HEK293 (cell line): ENCODE measurements around the gene SLC16A11.

ENCODE experiments used
- CTCF ChIA-PET: fragments of 350-600 bp; formaldehyde crosslinking; extraction: SDS; loops from one replicate; lab custom pipeline; 2021; ENCODE audit warnings: antibody characterized with exemption; lab: Yijun Ruan, JAX
- POLR2A ChIA-PET: fragments of 300-600 bp; formaldehyde crosslinking; extraction: SDS; loops from one replicate; lab custom pipeline; 2020; ENCODE audit warnings: antibody characterized with exemption, inconsistent platforms; lab: Yijun Ruan, JAX
- H3K27ac ChIP-seq: fragments of 200-500 bp; sonication (Bioruptor generic); 2 replicates; pipeline ENCODE4 v1.5.1; 2014; ENCODE audit warnings: low read depth, low read length, control low read depth, inconsistent platforms; ENCODE audit errors: extremely low read depth
- H3K36me3 ChIP-seq, 2 experiments: fragments of 200-500 bp in 1 of 2; sonication (Bioruptor generic) in 1 of 2; 1 replicate in 1 of 2; 2 replicates in 1 of 2; pipeline ENCODE4 v1.5.1; 2014 to 2017; ENCODE audit warnings: inconsistent platforms in 2 of 2, low read length in 2 of 2; ENCODE audit not compliant: control insufficient read depth in 2 of 2, insufficient read depth in 1 of 2
- H3K4me1 ChIP-seq: fragments of 200-500 bp; sonication (Bioruptor generic); 2 replicates; pipeline ENCODE4 v1.5.1; 2014; ENCODE audit warnings: mild to moderate bottlenecking, low read length, inconsistent platforms; ENCODE audit not compliant: control insufficient read depth, insufficient read depth
- H3K4me3 ChIP-seq: 2 replicates; pipeline ENCODE4 v1.5.1; 2011; ENCODE audit warnings: low read depth, mild to moderate bottlenecking, control low read depth, low read length, moderate library complexity
- H3K9me3 ChIP-seq: fragments of 200-500 bp; sonication (Bioruptor generic); 2 replicates; pipeline ENCODE4 v1.5.1; 2014; ENCODE audit warnings: low read depth, low read length, inconsistent platforms; ENCODE audit not compliant: control insufficient read depth, insufficient read depth
- GLIS2 ChIP-seq: fragments of 450-650 bp; formaldehyde crosslinking; IDR thresholded peaks from 2 replicates; pipeline ENCODE4 v1.5.1; 2016; ENCODE audit warnings: missing biosample characterization, missing genetic modification characterization
- KLF7 ChIP-seq: fragments of 450-650 bp; formaldehyde crosslinking; IDR thresholded peaks from 2 replicates; pipeline ENCODE4 v1.5.1; 2016; ENCODE audit warnings: missing biosample characterization, missing genetic modification characterization, borderline replicate concordance
- KLF8 ChIP-seq: fragments of 450-650 bp; formaldehyde crosslinking; IDR thresholded peaks from 2 replicates; pipeline ENCODE4 v1.5.1; 2016; ENCODE audit warnings: missing biosample characterization, missing genetic modification characterization
- RBAK ChIP-seq: fragments of 450-650 bp; formaldehyde crosslinking; IDR thresholded peaks from 2 replicates; pipeline ENCODE4 v1.5.1; 2016; ENCODE audit warnings: missing biosample characterization, missing genetic modification characterization
- ZBTB7A ChIP-seq: fragments of 450-650 bp; formaldehyde crosslinking; IDR thresholded peaks from 2 replicates; pipeline ENCODE4 v1.5.1; 2016; ENCODE audit warnings: low read depth, missing biosample characterization, missing genetic modification characterization
- ZNF121 ChIP-seq: fragments of 450-650 bp; formaldehyde crosslinking; IDR thresholded peaks from 2 replicates; pipeline ENCODE4 v1.5.1; 2016; ENCODE audit warnings: missing biosample characterization, missing genetic modification characterization
- ZNF157 ChIP-seq: fragments of 450-650 bp; formaldehyde crosslinking; IDR thresholded peaks from 2 replicates; pipeline ENCODE4 v1.5.1; 2016; ENCODE audit warnings: missing biosample characterization, missing genetic modification characterization
- ZNF211 ChIP-seq: fragments of 450-650 bp; formaldehyde crosslinking; IDR thresholded peaks from 2 replicates; pipeline ENCODE4 v1.5.1; 2016; ENCODE audit warnings: low read depth, missing biosample characterization, missing genetic modification characterization
- ZNF366 ChIP-seq: fragments of 450-650 bp; formaldehyde crosslinking; conservative IDR thresholded peaks from 2 replicates; pipeline ENCODE4 v1.5.1; 2016; ENCODE audit warnings: missing biosample characterization, missing genetic modification characterization
- ZNF48 ChIP-seq: fragments of 450-650 bp; formaldehyde crosslinking; IDR thresholded peaks from 2 replicates; pipeline ENCODE4 v1.5.1; 2016; ENCODE audit warnings: missing biosample characterization, missing genetic modification characterization
- ZNF549 ChIP-seq: fragments of 450-650 bp; IDR thresholded peaks from 2 replicates; pipeline ENCODE4 v1.5.1; 2018; ENCODE audit warnings: missing biosample characterization, missing genetic modification characterization, mild to moderate bottlenecking, inconsistent platforms, moderate library complexity
- ZNF707 ChIP-seq: fragments of 450-650 bp; formaldehyde crosslinking; IDR thresholded peaks from 2 replicates; pipeline ENCODE4 v1.5.1; 2016; ENCODE audit warnings: missing biosample characterization, missing genetic modification characterization
- ZNF777 ChIP-seq: fragments of 450-650 bp; formaldehyde crosslinking; IDR thresholded peaks from 2 replicates; pipeline ENCODE4 v1.5.1; 2017; ENCODE audit warnings: missing biosample characterization, missing genetic modification characterization, borderline replicate concordance
- ZSCAN30 ChIP-seq: fragments of 450-650 bp; IDR thresholded peaks from 2 replicates; pipeline ENCODE4 v1.5.1; 2018; ENCODE audit warnings: missing biosample characterization, mild to moderate bottlenecking, missing genetic modification characterization, moderate library complexity
- TF ChIP-seq, protein P1 (sequence below): fragments of 450-650 bp; formaldehyde crosslinking; IDR thresholded peaks from 2 replicates; pipeline ENCODE4 v1.5.1; 2017; ENCODE audit warnings: missing biosample characterization, missing genetic modification characterization
- TF ChIP-seq, protein P2 (sequence below): fragments of 450-650 bp; formaldehyde crosslinking; IDR thresholded peaks from 2 replicates; pipeline ENCODE4 v1.5.1; 2017; ENCODE audit warnings: missing biosample characterization, missing genetic modification characterization
- TF ChIP-seq, protein P3 (sequence below): fragments of 450-650 bp; formaldehyde crosslinking; IDR thresholded peaks from 2 replicates; pipeline ENCODE4 v1.5.1; 2017; ENCODE audit warnings: missing biosample characterization, missing genetic modification characterization
- TF ChIP-seq, protein P4 (sequence below): fragments of 450-650 bp; formaldehyde crosslinking; IDR thresholded peaks from 2 replicates; pipeline ENCODE4 v1.5.1; 2016; ENCODE audit warnings: missing biosample characterization, missing genetic modification characterization
- TF ChIP-seq, protein P5 (sequence below): fragments of 450-650 bp; formaldehyde crosslinking; IDR thresholded peaks from 2 replicates; pipeline ENCODE4 v1.5.1; 2016; ENCODE audit warnings: missing biosample characterization, missing genetic modification characterization, borderline replicate concordance

SLC16A11 gene

DNA sequence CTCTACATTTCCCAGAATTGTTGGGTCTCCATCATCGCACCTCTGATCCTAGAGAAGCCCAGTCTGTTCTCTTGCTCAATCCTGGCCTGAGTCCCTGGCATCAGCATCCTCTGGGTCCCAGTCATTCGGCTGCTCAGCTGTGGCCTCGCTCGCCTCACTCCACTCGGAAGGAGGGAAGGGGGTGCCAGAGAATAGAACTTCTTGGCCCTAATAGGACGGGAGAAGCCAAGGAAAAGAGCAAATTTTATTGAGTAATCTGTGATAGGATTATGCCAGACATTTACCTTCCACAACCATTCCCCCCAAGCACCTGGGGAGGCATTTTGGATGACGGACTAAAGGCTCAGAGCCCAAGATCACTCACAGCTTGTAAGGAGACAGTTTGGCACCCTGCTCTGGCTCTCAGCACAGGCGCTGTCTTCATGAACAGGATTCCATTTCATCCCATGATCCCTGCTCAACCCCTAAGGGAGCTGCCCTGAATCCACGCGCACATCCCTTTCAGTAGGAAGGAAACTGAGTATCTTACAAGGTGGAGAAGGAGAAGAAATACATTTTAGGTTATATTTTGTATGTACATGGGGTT, 36.7 kb upstream of the SLC16A11 start:
- H3K27ac ChIP-seq = no peak overlapping the region
- H3K36me3 ChIP-seq = no peaks in the 10 kb centered on the region
- no peaks in the 10 kb centered on the region for H3K4me1 ChIP-seq
- no peaks in the 10 kb centered on the region for H3K9me3 ChIP-seq
- POLR2A ChIA-PET = interaction anchor here (0.8 kb wide), 1 partner anchor 21 kb away, joined by 3 read pairs; no protein-coding TSS in a partner anchor
- no peak for TF ChIP-seq KLF7 (tag by site-specific recombination)
- no peak for TF ChIP-seq ZNF549 (tag by site-specific recombination)
- no peak overlapping the region for H3K4me3 ChIP-seq
- CTCF ChIA-PET = interaction anchor here (0.5 to 1.9 kb wide), 2 partner anchors 28 to 342 kb away, joined by 3 to 7 read pairs; no protein-coding TSS in a partner anchor

DNA sequence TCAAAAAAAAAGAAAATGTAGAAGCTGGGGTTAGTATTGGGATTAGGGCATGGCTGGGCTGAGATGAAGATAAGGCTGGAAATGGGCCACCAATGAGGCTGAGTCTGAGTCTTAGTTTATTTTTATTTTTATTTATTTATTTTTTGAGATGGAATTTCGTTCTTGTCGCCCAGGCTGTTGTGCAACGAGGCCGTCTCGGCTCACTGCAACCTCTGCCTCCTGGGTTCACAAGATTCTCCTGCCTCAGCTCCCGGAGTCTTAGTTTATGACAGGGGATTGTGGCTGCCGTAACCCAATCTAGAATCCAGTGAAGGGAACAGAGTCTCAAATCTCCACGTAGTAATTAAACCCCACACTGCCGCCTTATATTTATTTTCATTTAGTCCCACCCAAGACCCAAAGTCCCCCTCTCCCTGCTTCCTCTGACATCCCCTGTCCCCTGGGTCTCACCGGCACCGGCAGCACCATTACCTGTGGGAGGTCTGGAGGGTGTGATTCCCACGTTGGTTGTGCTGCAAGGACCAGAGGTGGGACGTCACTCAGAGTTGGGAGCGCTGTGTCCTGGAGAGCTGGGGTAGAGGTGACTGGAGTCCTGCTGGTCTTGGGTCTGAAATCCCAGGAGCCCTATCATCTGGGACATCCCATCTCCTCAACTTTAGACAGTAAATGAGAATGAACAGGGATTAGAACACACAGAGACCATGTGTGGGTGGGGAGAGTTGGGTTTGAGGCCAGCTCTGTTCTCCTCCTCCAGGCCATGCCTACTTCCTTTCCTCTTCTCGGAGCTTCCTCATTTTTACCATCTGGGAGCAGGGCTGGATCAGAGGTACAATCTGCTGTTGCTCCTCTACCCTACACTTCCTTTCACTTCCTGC, 35.9 kb upstream of the SLC16A11 start, which contains the start of gene CLEC10A:
Gene CLEC10A (minus strand): TSS at position 671 of the 875 bp plus-strand sequence. CDS start 1,439 bp downstream, outside the sequence.
- H3K27ac ChIP-seq = no peak within 1 kb of the TSS
- CTCF ChIA-PET = interaction anchor here (0.5 to 1.9 kb wide), 4 partner anchors 27 to 343 kb away, joined by 3 to 7 read pairs (median 4); no protein-coding TSS in a partner anchor
- TF ChIP-seq RBAK (tag by site-specific recombination) (no peak), GLIS2 (tag by site-specific recombination) (no peak), ZBTB7A (tag by site-specific recombination) (no peak), ZNF366 (tag by site-specific recombination) (no peak), ZNF48 (tag by site-specific recombination) (no peak), ZNF777 (tag by site-specific recombination) (no peak), ZNF121 (tag by site-specific recombination) (no peak), ZNF211 (tag by site-specific recombination) (no peak), ZNF157 (no peak), KLF8 (tag by site-specific recombination) (no peak), ZNF707 (tag by site-specific recombination) (no peak), ZSCAN30 (tag by site-specific recombination) (no peak)
- TF ChIP-seq, protein P1, sequence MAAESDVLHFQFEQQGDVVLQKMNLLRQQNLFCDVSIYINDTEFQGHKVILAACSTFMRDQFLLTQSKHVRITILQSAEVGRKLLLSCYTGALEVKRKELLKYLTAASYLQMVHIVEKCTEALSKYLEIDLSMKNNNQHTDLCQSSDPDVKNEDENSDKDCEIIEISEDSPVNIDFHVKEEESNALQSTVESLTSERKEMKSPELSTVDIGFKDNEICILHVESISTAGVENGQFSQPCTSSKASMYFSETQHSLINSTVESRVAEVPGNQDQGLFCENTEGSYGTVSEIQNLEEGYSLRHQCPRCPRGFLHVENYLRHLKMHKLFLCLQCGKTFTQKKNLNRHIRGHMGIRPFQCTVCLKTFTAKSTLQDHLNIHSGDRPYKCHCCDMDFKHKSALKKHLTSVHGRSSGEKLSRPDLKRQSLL (tag by site-specific recombination) = no peak
- TF ChIP-seq, protein P2, sequence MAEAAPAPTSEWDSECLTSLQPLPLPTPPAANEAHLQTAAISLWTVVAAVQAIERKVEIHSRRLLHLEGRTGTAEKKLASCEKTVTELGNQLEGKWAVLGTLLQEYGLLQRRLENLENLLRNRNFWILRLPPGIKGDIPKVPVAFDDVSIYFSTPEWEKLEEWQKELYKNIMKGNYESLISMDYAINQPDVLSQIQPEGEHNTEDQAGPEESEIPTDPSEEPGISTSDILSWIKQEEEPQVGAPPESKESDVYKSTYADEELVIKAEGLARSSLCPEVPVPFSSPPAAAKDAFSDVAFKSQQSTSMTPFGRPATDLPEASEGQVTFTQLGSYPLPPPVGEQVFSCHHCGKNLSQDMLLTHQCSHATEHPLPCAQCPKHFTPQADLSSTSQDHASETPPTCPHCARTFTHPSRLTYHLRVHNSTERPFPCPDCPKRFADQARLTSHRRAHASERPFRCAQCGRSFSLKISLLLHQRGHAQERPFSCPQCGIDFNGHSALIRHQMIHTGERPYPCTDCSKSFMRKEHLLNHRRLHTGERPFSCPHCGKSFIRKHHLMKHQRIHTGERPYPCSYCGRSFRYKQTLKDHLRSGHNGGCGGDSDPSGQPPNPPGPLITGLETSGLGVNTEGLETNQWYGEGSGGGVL = no peak
- TF ChIP-seq, protein P3, sequence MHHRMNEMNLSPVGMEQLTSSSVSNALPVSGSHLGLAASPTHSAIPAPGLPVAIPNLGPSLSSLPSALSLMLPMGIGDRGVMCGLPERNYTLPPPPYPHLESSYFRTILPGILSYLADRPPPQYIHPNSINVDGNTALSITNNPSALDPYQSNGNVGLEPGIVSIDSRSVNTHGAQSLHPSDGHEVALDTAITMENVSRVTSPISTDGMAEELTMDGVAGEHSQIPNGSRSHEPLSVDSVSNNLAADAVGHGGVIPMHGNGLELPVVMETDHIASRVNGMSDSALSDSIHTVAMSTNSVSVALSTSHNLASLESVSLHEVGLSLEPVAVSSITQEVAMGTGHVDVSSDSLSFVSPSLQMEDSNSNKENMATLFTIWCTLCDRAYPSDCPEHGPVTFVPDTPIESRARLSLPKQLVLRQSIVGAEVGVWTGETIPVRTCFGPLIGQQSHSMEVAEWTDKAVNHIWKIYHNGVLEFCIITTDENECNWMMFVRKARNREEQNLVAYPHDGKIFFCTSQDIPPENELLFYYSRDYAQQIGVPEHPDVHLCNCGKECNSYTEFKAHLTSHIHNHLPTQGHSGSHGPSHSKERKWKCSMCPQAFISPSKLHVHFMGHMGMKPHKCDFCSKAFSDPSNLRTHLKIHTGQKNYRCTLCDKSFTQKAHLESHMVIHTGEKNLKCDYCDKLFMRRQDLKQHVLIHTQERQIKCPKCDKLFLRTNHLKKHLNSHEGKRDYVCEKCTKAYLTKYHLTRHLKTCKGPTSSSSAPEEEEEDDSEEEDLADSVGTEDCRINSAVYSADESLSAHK (tag by site-specific recombination) = no peak
- TF ChIP-seq, protein P4, sequence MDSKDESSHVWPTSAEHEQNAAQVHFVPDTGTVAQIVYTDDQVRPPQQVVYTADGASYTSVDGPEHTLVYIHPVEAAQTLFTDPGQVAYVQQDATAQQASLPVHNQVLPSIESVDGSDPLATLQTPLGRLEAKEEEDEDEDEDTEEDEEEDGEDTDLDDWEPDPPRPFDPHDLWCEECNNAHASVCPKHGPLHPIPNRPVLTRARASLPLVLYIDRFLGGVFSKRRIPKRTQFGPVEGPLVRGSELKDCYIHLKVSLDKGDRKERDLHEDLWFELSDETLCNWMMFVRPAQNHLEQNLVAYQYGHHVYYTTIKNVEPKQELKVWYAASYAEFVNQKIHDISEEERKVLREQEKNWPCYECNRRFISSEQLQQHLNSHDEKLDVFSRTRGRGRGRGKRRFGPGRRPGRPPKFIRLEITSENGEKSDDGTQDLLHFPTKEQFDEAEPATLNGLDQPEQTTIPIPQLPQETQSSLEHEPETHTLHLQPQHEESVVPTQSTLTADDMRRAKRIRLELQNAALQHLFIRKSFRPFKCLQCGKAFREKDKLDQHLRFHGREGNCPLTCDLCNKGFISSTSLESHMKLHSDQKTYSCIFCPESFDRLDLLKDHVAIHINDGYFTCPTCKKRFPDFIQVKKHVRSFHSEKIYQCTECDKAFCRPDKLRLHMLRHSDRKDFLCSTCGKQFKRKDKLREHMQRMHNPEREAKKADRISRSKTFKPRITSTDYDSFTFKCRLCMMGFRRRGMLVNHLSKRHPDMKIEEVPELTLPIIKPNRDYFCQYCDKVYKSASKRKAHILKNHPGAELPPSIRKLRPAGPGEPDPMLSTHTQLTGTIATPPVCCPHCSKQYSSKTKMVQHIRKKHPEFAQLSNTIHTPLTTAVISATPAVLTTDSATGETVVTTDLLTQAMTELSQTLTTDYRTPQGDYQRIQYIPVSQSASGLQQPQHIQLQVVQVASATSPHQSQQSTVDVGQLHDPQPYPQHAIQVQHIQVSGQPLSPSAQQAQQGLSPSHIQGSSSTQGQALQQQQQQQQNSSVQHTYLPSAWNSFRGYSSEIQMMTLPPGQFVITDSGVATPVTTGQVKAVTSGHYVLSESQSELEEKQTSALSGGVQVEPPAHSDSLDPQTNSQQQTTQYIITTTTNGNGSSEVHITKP (tag by site-specific recombination) = no peak
- TF ChIP-seq, protein P5, sequence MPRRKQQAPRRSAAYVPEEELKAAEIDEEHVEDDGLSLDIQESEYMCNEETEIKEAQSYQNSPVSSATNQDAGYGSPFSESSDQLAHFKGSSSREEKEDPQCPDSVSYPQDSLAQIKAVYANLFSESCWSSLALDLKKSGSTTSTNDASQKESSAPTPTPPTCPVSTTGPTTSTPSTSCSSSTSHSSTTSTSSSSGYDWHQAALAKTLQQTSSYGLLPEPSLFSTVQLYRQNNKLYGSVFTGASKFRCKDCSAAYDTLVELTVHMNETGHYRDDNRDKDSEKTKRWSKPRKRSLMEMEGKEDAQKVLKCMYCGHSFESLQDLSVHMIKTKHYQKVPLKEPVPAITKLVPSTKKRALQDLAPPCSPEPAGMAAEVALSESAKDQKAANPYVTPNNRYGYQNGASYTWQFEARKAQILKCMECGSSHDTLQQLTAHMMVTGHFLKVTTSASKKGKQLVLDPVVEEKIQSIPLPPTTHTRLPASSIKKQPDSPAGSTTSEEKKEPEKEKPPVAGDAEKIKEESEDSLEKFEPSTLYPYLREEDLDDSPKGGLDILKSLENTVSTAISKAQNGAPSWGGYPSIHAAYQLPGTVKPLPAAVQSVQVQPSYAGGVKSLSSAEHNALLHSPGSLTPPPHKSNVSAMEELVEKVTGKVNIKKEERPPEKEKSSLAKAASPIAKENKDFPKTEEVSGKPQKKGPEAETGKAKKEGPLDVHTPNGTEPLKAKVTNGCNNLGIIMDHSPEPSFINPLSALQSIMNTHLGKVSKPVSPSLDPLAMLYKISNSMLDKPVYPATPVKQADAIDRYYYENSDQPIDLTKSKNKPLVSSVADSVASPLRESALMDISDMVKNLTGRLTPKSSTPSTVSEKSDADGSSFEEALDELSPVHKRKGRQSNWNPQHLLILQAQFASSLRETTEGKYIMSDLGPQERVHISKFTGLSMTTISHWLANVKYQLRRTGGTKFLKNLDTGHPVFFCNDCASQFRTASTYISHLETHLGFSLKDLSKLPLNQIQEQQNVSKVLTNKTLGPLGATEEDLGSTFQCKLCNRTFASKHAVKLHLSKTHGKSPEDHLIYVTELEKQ (tag by site-specific recombination) = no peak

More for the DNA sequence above, 35.9 kb upstream of the SLC16A11 start, which contains the start of gene CLEC10A:
- no peaks in the 10 kb centered on the region for H3K4me1 ChIP-seq
- no peak within 1 kb of the TSS for H3K4me3 ChIP-seq
- no peaks in the 10 kb centered on the region for H3K9me3 ChIP-seq
- POLR2A ChIA-PET = no interaction called here
- no peaks in the 10 kb centered on the region for H3K36me3 ChIP-seq
